ENCODE data around the gene ZNF692.
A peak's percentile ranks its signal among the peaks of the same experiment; 100 is the strongest.

The ZNF692 gene

GRCh38 chr1:248825573-248825908 lies 33.3 kb downstream of the ZNF692 start:
- no peak for FAIRE-seq

GRCh38 chr1:248825136-248825535 lies 33.7 kb downstream of the ZNF692 start:
- FAIRE-seq (no peak), DNase-seq (ENCODE audit: low spot score) (no peak)

More at GRCh38 chr1:248825573-248825908, 33.3 kb downstream of the ZNF692 start:
- DNase-seq (ENCODE audit: low spot score): peak; percentile 10

- FAIRE-seq (no peak), DNase-seq (ENCODE audit: low spot score) (no peak)
Observed at GRCh38 chr1:248824701-248825100, 34.2 kb downstream of the ZNF692 start.

GRCh38 chr1:248824301-248824700 lies 34.6 kb downstream of the ZNF692 start:
- DNase-seq (ENCODE audit: low spot score) (no peak), FAIRE-seq (no peak)

GRCh38 chr1:248823517-248824001 lies 35.3 kb downstream of the ZNF692 start:
- FAIRE-seq (no peak), DNase-seq (ENCODE audit: low spot score) (no peak)

GRCh38 chr1:248822148-248823032 lies 36.5 kb downstream of the ZNF692 start:
- no peak for DNase-seq (ENCODE audit: low spot score)
- FAIRE-seq: no peak

GRCh38 chr1:248821641-248822040 lies 37.2 kb downstream of the ZNF692 start:
- FAIRE-seq: no peak

GRCh38 chr1:248821101-248821500 lies 37.8 kb downstream of the ZNF692 start:
- peak; percentile 42 for DNase-seq (ENCODE audit: low spot score)
- no peak for FAIRE-seq

More at GRCh38 chr1:248821641-248822040, 37.2 kb downstream of the ZNF692 start:
- no peak for DNase-seq (ENCODE audit: low spot score)

GRCh38 chr1:248820041-248820585 lies 38.8 kb downstream of the ZNF692 start:
- DNase-seq (ENCODE audit: low spot score): no peak
- FAIRE-seq: no peak

GRCh38 chr1:248818505-248819374 lies 40.1 kb downstream of the ZNF692 start:
- DNase-seq (ENCODE audit: low spot score): no peak
- FAIRE-seq: no peak

GRCh38 chr1:248817065-248817464 lies 41.8 kb downstream of the ZNF692 start:
- DNase-seq (ENCODE audit: low spot score): no peak

GRCh38 chr1:248816042-248816851 lies 42.6 kb downstream of the ZNF692 start:
- FAIRE-seq: no peak

More at GRCh38 chr1:248817065-248817464, 41.8 kb downstream of the ZNF692 start:
- FAIRE-seq: no peak

GRCh38 chr1:248815407-248816034 lies 43.4 kb downstream of the ZNF692 start:
- DNase-seq (ENCODE audit: low spot score): no peak
- no peak for FAIRE-seq

More at GRCh38 chr1:248816042-248816851, 42.6 kb downstream of the ZNF692 start:
- DNase-seq (ENCODE audit: low spot score): no peak

GRCh38 chr1:248814351-248814750 lies 44.5 kb downstream of the ZNF692 start:
- FAIRE-seq: no peak
- no peak for DNase-seq (ENCODE audit: low spot score)

- FAIRE-seq: no peak
- DNase-seq (ENCODE audit: low spot score): no peak
Observed at GRCh38 chr1:248813546-248813945, 45.3 kb downstream of the ZNF692 start.

- DNase-seq (ENCODE audit: low spot score) (no peak), FAIRE-seq (no peak)
Observed at GRCh38 chr1:248812736-248813425, 46.0 kb downstream of the ZNF692 start.

GRCh38 chr1:248811514-248812490 lies 47.1 kb downstream of the ZNF692 start:
- DNase-seq (ENCODE audit: low spot score) (no peak), FAIRE-seq (no peak)

GRCh38 chr1:248810727-248811513 lies 48.0 kb downstream of the ZNF692 start:
- DNase-seq (ENCODE audit: low spot score): no peak
- no peak for FAIRE-seq

Measured in urothelium cell line (cell line).